LNCaP clone FGC (cell line): Measurements from ENCODE around the gene TRIM47.
"Not testable (repeated sequence)": the region's sequence is repeated elsewhere in the genome, so short reads cannot be mapped to it uniquely, and the experiment has no call there.

Source experiments
- DNase-seq: peaks from one replicate; pipeline ENCODE4 v3.0.0-alpha.2; 2011; ENCODE audit warnings: low read depth
- H3K4me3 ChIP-seq: 2 replicates; pipeline ENCODE4 v1.5.1; 2011; ENCODE audit warnings: mild to moderate bottlenecking, low read depth, low read length, control low read depth
- TF ChIP-seq, protein P1 (sequence below): IDR thresholded peaks from 2 replicates; pipeline ENCODE4 v1.5.1; 2012; ENCODE audit warnings: mild to moderate bottlenecking; ENCODE audit not compliant: control insufficient read depth, insufficient read depth; ENCODE audit errors: extremely low read depth

The TRIM47 gene

DNA sequence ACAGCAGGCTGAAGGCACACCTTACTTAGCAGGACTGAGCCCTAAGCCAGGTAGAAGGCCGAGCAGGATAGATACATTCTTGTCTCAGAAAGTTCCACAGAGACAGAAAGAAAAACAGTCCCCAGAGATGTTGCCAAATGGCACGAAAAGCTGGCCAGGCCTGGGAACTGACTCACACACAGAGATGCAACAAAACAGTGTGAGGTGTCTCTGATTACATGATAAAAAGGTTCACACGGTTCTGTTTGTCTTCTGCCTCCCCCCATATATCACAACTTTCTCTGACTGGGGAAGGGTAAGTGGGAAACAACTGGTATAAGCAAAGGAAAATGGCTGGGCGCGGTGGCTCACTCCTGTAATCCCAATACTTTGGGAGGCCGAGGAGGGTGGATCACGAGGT, 24.9 kb downstream of the TRIM47 start:
- TF ChIP-seq, protein P1, sequence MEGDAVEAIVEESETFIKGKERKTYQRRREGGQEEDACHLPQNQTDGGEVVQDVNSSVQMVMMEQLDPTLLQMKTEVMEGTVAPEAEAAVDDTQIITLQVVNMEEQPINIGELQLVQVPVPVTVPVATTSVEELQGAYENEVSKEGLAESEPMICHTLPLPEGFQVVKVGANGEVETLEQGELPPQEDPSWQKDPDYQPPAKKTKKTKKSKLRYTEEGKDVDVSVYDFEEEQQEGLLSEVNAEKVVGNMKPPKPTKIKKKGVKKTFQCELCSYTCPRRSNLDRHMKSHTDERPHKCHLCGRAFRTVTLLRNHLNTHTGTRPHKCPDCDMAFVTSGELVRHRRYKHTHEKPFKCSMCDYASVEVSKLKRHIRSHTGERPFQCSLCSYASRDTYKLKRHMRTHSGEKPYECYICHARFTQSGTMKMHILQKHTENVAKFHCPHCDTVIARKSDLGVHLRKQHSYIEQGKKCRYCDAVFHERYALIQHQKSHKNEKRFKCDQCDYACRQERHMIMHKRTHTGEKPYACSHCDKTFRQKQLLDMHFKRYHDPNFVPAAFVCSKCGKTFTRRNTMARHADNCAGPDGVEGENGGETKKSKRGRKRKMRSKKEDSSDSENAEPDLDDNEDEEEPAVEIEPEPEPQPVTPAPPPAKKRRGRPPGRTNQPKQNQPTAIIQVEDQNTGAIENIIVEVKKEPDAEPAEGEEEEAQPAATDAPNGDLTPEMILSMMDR, result no peak
- DNase-seq, result no peak
- no peak overlapping the region for H3K4me3 ChIP-seq

DNA sequence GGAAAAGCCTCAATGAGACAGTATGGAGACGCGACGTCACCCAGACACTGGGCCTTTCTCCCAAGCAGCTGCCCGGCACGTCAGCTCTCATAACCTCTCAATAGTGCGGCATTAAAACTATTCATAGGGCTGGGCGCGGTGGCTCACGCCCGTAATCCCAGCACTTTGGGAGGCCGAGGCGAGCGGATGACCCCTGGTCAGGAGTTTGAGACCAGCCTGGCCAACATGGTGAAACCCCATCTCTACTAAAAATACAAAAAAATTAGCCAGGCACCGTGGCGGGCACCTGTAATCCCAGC, 26.7 kb downstream of the TRIM47 start:
- H3K4me3 ChIP-seq, DNase-seq: not testable (repeated sequence)

DNA sequence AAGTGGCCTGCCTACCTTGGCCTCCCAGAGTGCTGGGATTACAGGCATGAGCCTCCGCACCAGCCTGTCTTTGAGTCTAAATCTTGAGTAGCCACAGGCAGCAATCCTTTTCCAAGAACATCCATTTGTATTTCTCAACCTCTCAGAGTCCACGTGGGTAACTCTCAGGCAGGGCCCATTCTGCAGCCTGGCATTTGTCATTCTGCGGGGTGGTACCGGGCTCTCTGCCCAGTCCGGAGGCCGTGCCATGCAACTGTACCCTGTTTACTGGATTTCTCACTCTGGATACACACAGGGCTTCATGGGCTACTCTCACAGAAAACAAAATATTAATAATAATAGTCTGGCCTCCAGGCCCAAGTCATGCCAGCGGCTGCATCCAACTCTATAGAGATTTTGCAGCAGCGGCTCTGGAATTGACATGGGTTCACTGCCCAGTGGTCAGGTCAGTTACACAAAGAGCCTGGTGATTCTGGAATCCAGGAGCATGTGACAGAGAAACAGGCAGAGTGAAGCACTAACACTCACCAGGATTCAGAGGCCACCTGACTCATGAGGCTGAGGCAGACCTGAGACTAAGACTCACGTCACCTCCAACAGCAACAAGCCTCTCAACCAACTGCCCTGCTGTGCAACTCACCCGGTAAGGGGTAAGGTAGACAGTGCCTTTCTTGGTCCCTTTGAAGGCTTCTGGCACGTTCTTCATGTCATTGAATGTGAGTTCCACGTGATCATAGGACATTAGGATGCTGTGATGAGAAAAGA, 27.3 kb downstream of the TRIM47 start:
- DNase-seq, result no peak
- H3K4me3 ChIP-seq, result no peak overlapping the region
- TF ChIP-seq, protein P1, result no peak

DNA sequence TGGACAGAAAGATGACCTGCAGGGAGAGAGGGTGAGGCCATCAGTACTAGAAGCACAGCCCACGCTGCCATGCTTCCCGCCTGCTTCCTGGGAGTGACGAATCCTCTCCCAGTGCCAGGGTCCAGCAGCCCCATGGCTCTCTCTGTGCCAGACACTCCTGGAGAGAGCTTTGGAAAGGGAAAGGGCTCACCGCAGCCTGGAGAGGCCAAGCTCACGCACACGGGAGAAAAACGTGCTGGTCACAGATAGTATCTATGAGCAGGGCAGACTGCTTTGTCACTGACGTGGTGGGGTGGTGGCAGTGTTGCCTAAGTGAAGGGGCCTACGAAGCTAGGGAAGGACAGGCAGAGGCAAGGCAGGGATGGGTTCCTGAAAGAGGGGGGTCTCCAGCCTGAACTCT, 28.7 kb downstream of the TRIM47 start:
- DNase-seq, result no peak
- TF ChIP-seq, protein P1, result no peak
- no peak overlapping the region for H3K4me3 ChIP-seq

DNA sequence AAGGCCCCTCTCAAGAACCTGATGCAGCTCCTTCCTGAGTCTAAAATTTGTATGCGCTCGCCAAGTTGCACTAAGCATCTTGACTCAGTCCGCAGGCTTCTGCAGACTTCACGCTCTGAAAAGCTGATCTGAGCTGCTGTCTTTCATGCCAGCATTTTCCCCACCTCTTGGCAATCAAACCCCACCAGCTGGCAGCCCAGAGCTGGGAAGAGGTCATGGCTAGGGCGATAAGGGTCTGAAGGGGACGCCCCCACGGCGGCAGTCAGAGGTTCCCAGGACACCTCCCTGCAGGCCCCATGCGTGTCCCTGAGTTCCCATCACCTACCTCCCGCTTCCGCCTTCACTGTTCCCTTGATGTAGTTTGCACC, 29.1 kb downstream of the TRIM47 start:
- no peak for DNase-seq
- TF ChIP-seq, protein P1, result no peak
- H3K4me3 ChIP-seq, result no peak overlapping the region

DNA sequence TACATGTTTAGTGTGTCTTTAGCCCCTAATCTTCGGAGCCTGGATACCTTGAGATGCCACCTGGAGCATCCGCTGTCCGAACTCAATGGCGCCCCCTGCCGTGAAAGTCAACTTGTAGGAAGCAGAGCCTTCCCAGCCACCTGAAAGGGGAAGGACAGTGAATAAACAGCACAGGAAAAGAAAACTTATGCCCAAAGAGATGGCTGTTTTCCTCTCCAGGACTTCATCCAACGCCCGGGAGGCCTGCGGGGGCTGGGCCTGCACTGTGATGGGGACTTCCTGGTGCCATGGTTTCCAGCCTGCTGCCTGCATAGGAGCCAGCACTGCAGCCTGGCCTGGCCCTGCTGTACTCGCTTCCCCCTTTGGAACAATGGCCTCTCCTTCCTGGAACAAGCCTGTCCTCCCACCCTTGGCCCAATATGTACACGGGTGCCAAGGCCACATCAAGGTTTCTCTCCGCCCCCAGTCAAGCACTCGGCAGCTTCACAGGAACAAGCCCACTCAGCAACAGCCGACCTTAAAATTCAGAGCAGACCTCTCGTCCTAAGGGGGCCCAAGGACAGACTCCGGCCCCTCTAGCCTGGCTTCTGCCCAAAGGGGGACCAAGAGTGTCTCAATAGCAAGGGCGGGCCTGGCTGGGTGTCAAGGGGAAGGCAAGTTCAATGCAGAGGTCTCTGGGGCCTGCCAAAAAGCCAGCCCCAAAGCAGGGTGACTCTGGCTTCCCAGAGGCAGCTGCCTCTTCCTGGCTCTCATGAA, 29.7 kb downstream of the TRIM47 start:
- H3K4me3 ChIP-seq, result no peak overlapping the region
- TF ChIP-seq, protein P1, result peak; percentile 83
- DNase-seq, result no peak

DNA sequence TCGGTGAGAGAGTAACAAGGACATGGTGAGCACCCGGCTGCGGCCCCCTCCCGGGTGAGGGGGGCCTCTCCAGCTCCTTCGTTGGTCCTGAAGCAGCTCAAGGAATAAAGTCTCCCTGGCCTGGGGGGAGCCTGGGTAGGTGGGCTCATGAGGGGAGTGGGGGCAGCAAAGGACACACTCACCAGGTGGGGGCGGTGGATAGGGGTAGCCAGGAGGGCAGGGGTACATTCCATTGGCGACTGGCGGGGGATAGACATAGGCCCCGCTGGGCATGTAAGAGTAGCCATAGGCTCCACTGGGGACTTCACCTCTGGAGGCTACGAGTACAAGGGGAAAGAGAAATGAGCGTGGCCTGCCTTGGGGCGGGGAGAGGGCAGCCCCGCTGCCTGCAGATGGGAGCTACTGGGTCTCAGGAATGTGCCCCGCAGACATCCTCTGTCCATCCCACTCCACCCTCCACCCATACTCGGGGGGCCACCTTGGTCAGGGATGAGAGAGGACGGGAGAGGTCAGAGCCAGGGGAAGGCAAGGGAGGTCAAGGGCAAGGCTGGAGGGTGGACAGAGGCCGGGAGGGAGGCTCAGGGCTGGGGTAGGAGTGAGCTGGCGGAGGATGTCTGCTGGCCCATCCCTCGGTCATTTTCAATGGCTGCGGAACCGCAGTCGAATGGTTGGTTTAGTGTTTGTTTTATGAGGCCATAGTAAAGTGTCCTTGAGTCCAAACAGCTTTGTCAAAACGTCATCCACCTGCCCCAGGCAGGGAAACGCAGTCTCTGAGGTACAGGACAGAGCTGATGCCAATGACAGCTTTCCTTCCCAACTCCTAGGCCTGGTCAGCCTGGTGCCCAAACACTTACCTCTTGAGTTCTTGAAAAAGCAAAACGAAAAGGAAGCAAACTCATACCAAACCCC, 30.5 kb downstream of the TRIM47 start:
- H3K4me3 ChIP-seq, result no peak overlapping the region
- TF ChIP-seq, protein P1, result no peak
- DNase-seq, result no peak
